ENCODE measurements around the gene ZC3HAV1L. TPM values are rescaled to one million over a fixed set of nuclear protein-coding genes. Genes with fewer than 3 reads are reported as not detected.
"Not testable (repeated sequence)": the region's sequence is repeated elsewhere in the genome, so short reads cannot be mapped to it uniquely, and the experiment has no call there.

ZC3HAV1L gene
- total RNA-seq, 1 donor from 2014 or later = 16.7 TPM

DNA sequence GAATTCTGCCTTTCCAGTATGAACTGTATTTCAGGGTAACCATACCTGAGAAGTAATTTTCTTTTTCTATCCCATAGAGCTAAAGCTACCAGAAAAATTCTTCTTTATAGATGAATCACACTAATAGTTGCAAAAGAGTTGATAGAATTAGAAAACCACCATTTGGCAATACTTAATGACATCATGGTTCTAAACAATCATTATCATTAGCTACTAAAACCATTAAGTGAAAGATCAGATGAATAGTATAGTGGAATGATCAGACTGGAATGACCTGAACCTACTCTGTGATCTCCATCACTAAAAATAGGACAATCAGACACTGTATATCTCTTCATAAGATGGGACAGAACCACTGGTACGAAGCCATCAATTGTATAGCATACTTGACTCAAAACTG lies 19.8 kb upstream of the ZC3HAV1L start:
- Histone ChIP-seq H3K36me3 (ENCODE audit: control insufficient read depth in 3 of 3, insufficient read depth in 3 of 3, low read length in 3 of 3) (peaks cover 4 to 33% (median 14%) of the 10 kb centered on the region in 3 donors), H3K27me3 (ENCODE audit: control insufficient read depth in 3 of 3, insufficient read depth in 3 of 3, low read length in 3 of 3) (no peaks in the 10 kb centered on the region), H3K27ac (ENCODE audit: low read depth, low read length) (no peak overlapping the region), H3K9me3 (ENCODE audit: control insufficient read depth in 3 of 3, low read length in 3 of 3) (no peaks in the 10 kb centered on the region), H3K4me3 (ENCODE audit: low read length in 3 of 3) (no peak overlapping the region), H3K4me1 (ENCODE audit: control insufficient read depth in 3 of 3, insufficient read depth in 3 of 3, low read length in 3 of 3) (no peaks in the 10 kb centered on the region), H3K9ac (ENCODE audit: low read depth in 1 of 3, low read length in 3 of 3) (no peak overlapping the region)

GRCh38 chr7:139054656-139055055 lies 18.8 kb upstream of the ZC3HAV1L start:
- not testable (repeated sequence) for H3K9me3 ChIP-seq (ENCODE audit: control insufficient read depth in 3 of 3, low read length in 3 of 3); H3K4me1 ChIP-seq (ENCODE audit: control insufficient read depth in 3 of 3, insufficient read depth in 3 of 3, low read length in 3 of 3); H3K27ac ChIP-seq (ENCODE audit: low read depth, low read length); H3K27me3 ChIP-seq (ENCODE audit: control insufficient read depth in 3 of 3, insufficient read depth in 3 of 3, low read length in 3 of 3); H3K4me3 ChIP-seq (ENCODE audit: low read length in 3 of 3); H3K9ac ChIP-seq (ENCODE audit: low read depth in 1 of 3, low read length in 3 of 3)
- H3K36me3 ChIP-seq (ENCODE audit: control insufficient read depth in 3 of 3, insufficient read depth in 3 of 3, low read length in 3 of 3) = peaks cover 4 to 29% (median 16%) of the 10 kb centered on the region in 3 donors

GRCh38 chr7:139054101-139054500 lies 18.3 kb upstream of the ZC3HAV1L start:
- no peaks in the 10 kb centered on the region for H3K27me3 ChIP-seq (ENCODE audit: control insufficient read depth in 3 of 3, insufficient read depth in 3 of 3, low read length in 3 of 3)
- no peak overlapping the region for H3K4me3 ChIP-seq (ENCODE audit: low read length in 3 of 3)
- H3K27ac ChIP-seq (ENCODE audit: low read depth, low read length) = no peak overlapping the region
- no peaks in the 10 kb centered on the region for H3K9me3 ChIP-seq (ENCODE audit: control insufficient read depth in 3 of 3, low read length in 3 of 3)
- H3K9ac ChIP-seq (ENCODE audit: low read depth in 1 of 3, low read length in 3 of 3) = no peak overlapping the region
- H3K36me3 ChIP-seq (ENCODE audit: control insufficient read depth in 3 of 3, insufficient read depth in 3 of 3, low read length in 3 of 3) = peaks cover 6 to 34% (median 20%) of the 10 kb centered on the region in 3 donors
- H3K4me1 ChIP-seq (ENCODE audit: control insufficient read depth in 3 of 3, insufficient read depth in 3 of 3, low read length in 3 of 3) = no peaks in the 10 kb centered on the region

GRCh38 chr7:139051655-139052054 lies 15.8 kb upstream of the ZC3HAV1L start:
- Histone ChIP-seq H3K4me1 (ENCODE audit: control insufficient read depth in 3 of 3, insufficient read depth in 3 of 3, low read length in 3 of 3) (no peaks in the 10 kb centered on the region), H3K9ac (ENCODE audit: low read depth in 1 of 3, low read length in 3 of 3) (no peak overlapping the region), H3K27ac (ENCODE audit: low read depth, low read length) (no peak overlapping the region), H3K9me3 (ENCODE audit: control insufficient read depth in 3 of 3, low read length in 3 of 3) (no peaks in the 10 kb centered on the region), H3K36me3 (ENCODE audit: control insufficient read depth in 3 of 3, insufficient read depth in 3 of 3, low read length in 3 of 3) (peaks cover 6 to 38% (median 24%) of the 10 kb centered on the region in 3 donors), H3K27me3 (ENCODE audit: control insufficient read depth in 3 of 3, insufficient read depth in 3 of 3, low read length in 3 of 3) (no peaks in the 10 kb centered on the region), H3K4me3 (ENCODE audit: low read length in 3 of 3) (no peak overlapping the region)

DNA sequence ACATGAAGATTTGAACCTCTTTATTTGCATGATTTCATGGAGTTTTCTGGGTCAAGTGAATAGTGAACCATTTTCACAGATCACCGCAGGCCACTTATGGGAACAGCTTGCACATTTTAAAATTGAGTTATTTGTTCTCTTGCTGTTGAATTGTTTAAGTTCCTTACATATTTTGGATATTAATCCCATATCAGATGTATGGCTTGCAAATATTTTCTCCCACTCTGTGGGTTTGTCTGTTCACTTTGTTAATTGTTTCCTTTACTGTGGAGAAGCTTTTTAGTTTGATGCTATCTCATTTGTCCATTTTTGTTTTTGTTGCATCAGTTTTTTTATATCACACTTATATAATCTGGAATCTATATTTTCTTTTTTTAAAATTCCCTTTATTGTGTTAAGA lies 14.1 kb upstream of the ZC3HAV1L start:
- H3K9ac ChIP-seq (ENCODE audit: low read depth in 1 of 3, low read length in 3 of 3) = no peak overlapping the region
- no peaks in the 10 kb centered on the region for H3K4me1 ChIP-seq (ENCODE audit: control insufficient read depth in 3 of 3, insufficient read depth in 3 of 3, low read length in 3 of 3)
- peaks cover 6 to 43% (median 31%) of the 10 kb centered on the region in 3 donors for H3K36me3 ChIP-seq (ENCODE audit: control insufficient read depth in 3 of 3, insufficient read depth in 3 of 3, low read length in 3 of 3)
- H3K4me3 ChIP-seq (ENCODE audit: low read length in 3 of 3) = no peak overlapping the region
- H3K27ac ChIP-seq (ENCODE audit: low read depth, low read length) = no peak overlapping the region
- H3K27me3 ChIP-seq (ENCODE audit: control insufficient read depth in 3 of 3, insufficient read depth in 3 of 3, low read length in 3 of 3) = no peaks in the 10 kb centered on the region
- no peaks in the 10 kb centered on the region for H3K9me3 ChIP-seq (ENCODE audit: control insufficient read depth in 3 of 3, low read length in 3 of 3)

GRCh38 chr7:139049111-139049510 lies 13.3 kb upstream of the ZC3HAV1L start:
- peaks cover 5 to 37% (median 24%) of the 10 kb centered on the region in 3 donors for H3K36me3 ChIP-seq (ENCODE audit: control insufficient read depth in 3 of 3, insufficient read depth in 3 of 3, low read length in 3 of 3)
- H3K4me3 ChIP-seq (ENCODE audit: low read length in 3 of 3) = no peak overlapping the region
- no peaks in the 10 kb centered on the region for H3K9me3 ChIP-seq (ENCODE audit: control insufficient read depth in 3 of 3, low read length in 3 of 3)
- no peak overlapping the region for H3K9ac ChIP-seq (ENCODE audit: low read depth in 1 of 3, low read length in 3 of 3)
- H3K27me3 ChIP-seq (ENCODE audit: control insufficient read depth in 3 of 3, insufficient read depth in 3 of 3, low read length in 3 of 3) = no peaks in the 10 kb centered on the region
- no peaks in the 10 kb centered on the region for H3K4me1 ChIP-seq (ENCODE audit: control insufficient read depth in 3 of 3, insufficient read depth in 3 of 3, low read length in 3 of 3)
- H3K27ac ChIP-seq (ENCODE audit: low read depth, low read length) = no peak overlapping the region

- Histone ChIP-seq H3K4me1 (ENCODE audit: control insufficient read depth in 3 of 3, insufficient read depth in 3 of 3, low read length in 3 of 3) (no peaks in the 10 kb centered on the region), H3K9me3 (ENCODE audit: control insufficient read depth in 3 of 3, low read length in 3 of 3) (no peaks in the 10 kb centered on the region), H3K27me3 (ENCODE audit: control insufficient read depth in 3 of 3, insufficient read depth in 3 of 3, low read length in 3 of 3) (no peaks in the 10 kb centered on the region), H3K36me3 (ENCODE audit: control insufficient read depth in 3 of 3, insufficient read depth in 3 of 3, low read length in 3 of 3) (peaks cover 3 to 28% (median 17%) of the 10 kb centered on the region in 3 donors), H3K9ac (ENCODE audit: low read depth in 1 of 3, low read length in 3 of 3) (no peak overlapping the region), H3K4me3 (ENCODE audit: low read length in 3 of 3) (no peak overlapping the region), H3K27ac (ENCODE audit: low read depth, low read length) (no peak overlapping the region)
Measured at GRCh38 chr7:139047970-139048369, 12.1 kb upstream of the ZC3HAV1L start.

DNA sequence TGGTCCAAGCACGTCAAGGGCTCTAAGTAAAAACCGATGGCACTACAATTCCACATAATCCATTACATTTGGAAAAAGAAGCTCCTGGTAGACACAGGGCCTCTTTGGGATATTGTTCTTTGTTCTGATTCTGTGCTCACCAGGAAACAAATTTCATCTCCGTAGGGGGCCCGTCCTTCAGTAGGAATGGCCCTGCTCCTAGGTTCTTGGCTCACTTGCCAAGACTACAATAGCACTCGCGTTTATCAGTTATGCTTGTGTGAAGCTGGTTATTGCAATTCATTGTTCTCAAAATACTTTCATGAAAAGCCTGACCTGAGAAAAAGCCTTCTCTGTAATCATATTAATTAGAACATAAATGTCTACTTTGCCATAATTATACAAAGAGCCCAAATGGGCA lies 10.3 kb upstream of the ZC3HAV1L start:
- Histone ChIP-seq H3K36me3 (ENCODE audit: control insufficient read depth in 3 of 3, insufficient read depth in 3 of 3, low read length in 3 of 3) (peaks cover 3 to 21% (median 17%) of the 10 kb centered on the region in 3 donors), H3K4me1 (ENCODE audit: control insufficient read depth in 3 of 3, insufficient read depth in 3 of 3, low read length in 3 of 3) (no peaks in the 10 kb centered on the region), H3K9me3 (ENCODE audit: control insufficient read depth in 3 of 3, low read length in 3 of 3) (no peaks in the 10 kb centered on the region), H3K9ac (ENCODE audit: low read depth in 1 of 3, low read length in 3 of 3) (no peak overlapping the region), H3K27me3 (ENCODE audit: control insufficient read depth in 3 of 3, insufficient read depth in 3 of 3, low read length in 3 of 3) (no peaks in the 10 kb centered on the region), H3K27ac (ENCODE audit: low read depth, low read length) (no peak overlapping the region), H3K4me3 (ENCODE audit: low read length in 3 of 3) (no peak overlapping the region)

DNA sequence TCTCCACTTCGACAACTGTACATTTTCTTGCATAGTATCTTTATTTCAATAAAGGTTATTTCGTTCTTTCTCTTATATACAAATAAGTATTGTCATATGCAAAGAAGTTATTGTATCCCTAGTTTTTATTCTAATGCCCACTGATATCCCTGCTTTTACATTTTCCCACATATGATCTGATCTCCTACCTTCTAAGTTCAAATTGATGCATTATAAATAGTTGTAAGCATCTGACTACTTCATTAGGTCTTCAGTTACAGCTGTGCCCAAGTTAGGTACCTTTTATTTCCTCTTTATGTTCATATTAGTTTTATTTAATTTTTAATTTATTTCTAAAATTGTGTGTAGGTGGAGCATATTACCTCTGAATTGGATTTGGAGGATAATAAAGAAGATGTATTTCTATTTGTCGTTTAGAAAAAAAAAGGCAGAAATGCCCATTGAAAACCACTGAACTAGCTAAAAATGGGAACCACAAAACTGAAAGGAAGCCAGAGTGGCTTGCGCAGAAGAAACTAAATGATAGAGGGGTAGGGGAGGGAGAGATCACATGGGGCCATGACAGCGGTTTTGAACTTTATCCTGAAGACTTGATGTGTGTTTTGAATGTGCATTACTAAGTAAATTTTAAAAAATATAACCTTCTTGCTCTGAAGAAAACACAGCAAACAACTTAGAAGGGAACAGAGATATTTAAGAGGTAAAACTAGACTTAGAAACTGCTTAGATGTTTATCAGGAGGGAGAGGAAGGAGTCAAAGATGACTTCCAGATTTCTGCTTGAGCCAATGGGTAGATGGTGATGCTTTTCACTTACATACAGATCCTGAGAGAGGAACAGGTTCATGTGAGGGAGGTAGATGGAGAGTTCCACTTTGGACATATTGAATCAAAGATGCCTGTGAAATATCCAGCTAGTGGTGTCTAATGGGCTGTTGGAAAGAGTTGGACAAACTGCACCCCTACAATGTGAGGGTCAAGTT lies 9.3 kb upstream of the ZC3HAV1L start:
- H3K4me1 ChIP-seq (ENCODE audit: control insufficient read depth in 3 of 3, insufficient read depth in 3 of 3, low read length in 3 of 3) = no peaks in the 10 kb centered on the region
- no peaks in the 10 kb centered on the region for H3K9me3 ChIP-seq (ENCODE audit: control insufficient read depth in 3 of 3, low read length in 3 of 3)
- H3K36me3 ChIP-seq (ENCODE audit: control insufficient read depth in 3 of 3, insufficient read depth in 3 of 3, low read length in 3 of 3) = peaks cover 3 to 21% (median 17%) of the 10 kb centered on the region in 3 donors
- H3K27ac ChIP-seq (ENCODE audit: low read depth, low read length) = no peak overlapping the region
- no peak overlapping the region for H3K4me3 ChIP-seq (ENCODE audit: low read length in 3 of 3)
- no peaks in the 10 kb centered on the region for H3K27me3 ChIP-seq (ENCODE audit: control insufficient read depth in 3 of 3, insufficient read depth in 3 of 3, low read length in 3 of 3)
- no peak overlapping the region for H3K9ac ChIP-seq (ENCODE audit: low read depth in 1 of 3, low read length in 3 of 3)

Data from skeletal muscle tissue (tissue), 4 donors.